Measurements from ENCODE around the gene RNF225. TPM values are rescaled to one million over a fixed set of nuclear protein-coding genes. Genes with fewer than 3 reads are reported as not detected.

RNF225 gene
- total and polyA plus RNA-seq, 2 of the 13 experiments (the other 11 are each of a cell fraction or from before 2014, with no cell fraction given), result not detected

DNA sequence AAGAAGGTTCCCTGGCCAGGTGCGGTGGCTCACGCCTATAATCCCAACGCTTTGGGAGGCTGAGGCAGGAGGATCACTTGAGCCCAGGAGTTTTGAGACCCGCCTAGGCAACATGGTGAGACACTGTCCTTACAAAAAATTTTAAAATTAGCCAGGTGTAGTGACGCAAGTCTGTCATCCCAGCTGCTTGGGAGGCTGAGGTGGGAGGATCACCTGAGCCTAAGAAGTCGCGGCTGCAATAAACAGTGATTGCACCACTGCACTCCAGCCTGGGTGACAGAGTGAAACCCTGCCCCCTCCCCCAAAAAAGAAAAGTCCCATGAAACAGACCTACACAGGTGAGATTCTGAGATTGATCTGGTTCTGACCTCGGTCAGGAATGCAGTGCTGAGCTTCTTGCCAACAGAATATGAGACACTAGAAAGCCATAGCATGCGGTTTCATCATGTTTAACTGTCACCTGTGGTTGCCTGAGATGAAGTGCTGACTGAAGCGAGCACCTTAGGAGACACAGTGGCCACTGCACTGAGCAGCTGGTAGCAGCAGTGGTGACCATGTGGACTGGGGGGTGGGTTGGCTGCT lies 40.1 kb upstream of the RNF225 start:
- POLR2A ChIA-PET, result no interaction called here
- ATAC-seq, result no peak
- TF ChIP-seq ZNF34 (CRISPR knock-in tag; IDR thresholded peaks at IDR 0.05; ENCODE audit: borderline replicate concordance) (no peak), ZNF616 (CRISPR knock-in tag; IDR thresholded peaks at IDR 0.05; ENCODE audit: low read depth) (no peak), EP300 (IDR thresholded peaks at IDR 0.05; ENCODE audit: low read depth in 2 of 2, low read length in 2 of 2) (no peak), EP300 (CRISPR knock-in tag; IDR thresholded peaks at IDR 0.05; ENCODE audit: borderline replicate concordance) (no peak), REXO4 (CRISPR knock-in tag; IDR thresholded peaks at IDR 0.05; ENCODE audit: borderline replicate concordance) (no peak), ELF4 (CRISPR knock-in tag; IDR thresholded peaks at IDR 0.05; ENCODE audit: borderline replicate concordance) (no peak), ZNF354B (CRISPR knock-in tag; IDR thresholded peaks at IDR 0.05) (no peak), CBFB (CRISPR knock-in tag; IDR thresholded peaks at IDR 0.05) (no peak), PLSCR1 (CRISPR knock-in tag; IDR thresholded peaks at IDR 0.05; ENCODE audit: borderline replicate concordance) (no peak), ZNF205 (CRISPR knock-in tag; IDR thresholded peaks at IDR 0.05) (no peak), ARID2 (CRISPR knock-in tag; IDR thresholded peaks at IDR 0.05; ENCODE audit: borderline replicate concordance) (no peak), ZNF782 (CRISPR knock-in tag; IDR thresholded peaks at IDR 0.05; ENCODE audit: borderline replicate concordance) (no peak), ATAD3A (CRISPR knock-in tag; IDR thresholded peaks at IDR 0.05) (no peak), ZNF121 (CRISPR knock-in tag; IDR thresholded peaks at IDR 0.05) (no peak), DMTF1 (CRISPR knock-in tag; IDR thresholded peaks at IDR 0.05) (no peak), SNRNP70 (IDR thresholded peaks at IDR 0.05; ENCODE audit: low read depth, low read length) (no peak)
- TF ChIP-seq, protein P1, sequence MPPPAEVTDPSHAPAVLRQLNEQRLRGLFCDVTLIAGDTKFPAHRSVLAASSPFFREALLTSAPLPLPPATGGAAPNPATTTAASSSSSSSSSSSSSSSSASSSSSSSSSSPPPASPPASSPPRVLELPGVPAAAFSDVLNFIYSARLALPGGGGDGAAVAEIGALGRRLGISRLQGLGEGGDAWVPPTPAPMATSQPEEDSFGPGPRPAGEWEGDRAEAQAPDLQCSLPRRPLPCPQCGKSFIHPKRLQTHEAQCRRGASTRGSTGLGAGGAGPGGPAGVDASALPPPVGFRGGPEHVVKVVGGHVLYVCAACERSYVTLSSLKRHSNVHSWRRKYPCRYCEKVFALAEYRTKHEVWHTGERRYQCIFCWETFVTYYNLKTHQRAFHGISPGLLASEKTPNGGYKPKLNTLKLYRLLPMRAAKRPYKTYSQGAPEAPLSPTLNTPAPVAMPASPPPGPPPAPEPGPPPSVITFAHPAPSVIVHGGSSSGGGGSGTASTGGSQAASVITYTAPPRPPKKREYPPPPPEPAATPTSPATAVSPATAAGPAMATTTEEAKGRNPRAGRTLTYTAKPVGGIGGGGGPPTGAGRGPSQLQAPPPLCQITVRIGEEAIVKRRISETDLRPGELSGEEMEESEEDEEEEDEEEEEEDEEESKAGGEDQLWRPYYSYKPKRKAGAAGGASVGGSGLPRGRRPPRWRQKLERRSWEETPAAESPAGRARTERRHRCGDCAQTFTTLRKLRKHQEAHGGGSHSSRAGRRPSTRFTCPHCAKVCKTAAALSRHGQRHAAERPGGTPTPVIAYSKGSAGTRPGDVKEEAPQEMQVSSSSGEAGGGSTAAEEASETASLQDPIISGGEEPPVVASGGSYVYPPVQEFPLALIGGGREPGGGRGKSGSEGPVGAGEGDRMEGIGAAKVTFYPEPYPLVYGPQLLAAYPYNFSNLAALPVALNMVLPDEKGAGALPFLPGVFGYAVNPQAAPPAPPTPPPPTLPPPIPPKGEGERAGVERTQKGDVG (CRISPR knock-in tag; IDR thresholded peaks at IDR 0.05; ENCODE audit: borderline replicate concordance), result no peak
- TF ChIP-seq, protein P2, sequence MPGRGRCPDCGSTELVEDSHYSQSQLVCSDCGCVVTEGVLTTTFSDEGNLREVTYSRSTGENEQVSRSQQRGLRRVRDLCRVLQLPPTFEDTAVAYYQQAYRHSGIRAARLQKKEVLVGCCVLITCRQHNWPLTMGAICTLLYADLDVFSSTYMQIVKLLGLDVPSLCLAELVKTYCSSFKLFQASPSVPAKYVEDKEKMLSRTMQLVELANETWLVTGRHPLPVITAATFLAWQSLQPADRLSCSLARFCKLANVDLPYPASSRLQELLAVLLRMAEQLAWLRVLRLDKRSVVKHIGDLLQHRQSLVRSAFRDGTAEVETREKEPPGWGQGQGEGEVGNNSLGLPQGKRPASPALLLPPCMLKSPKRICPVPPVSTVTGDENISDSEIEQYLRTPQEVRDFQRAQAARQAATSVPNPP (CRISPR knock-in tag; IDR thresholded peaks at IDR 0.05), result no peak

More for the DNA sequence above, 40.1 kb upstream of the RNF225 start:
- Histone ChIP-seq H3K9ac (ENCODE audit: insufficient read depth, low read depth, low read length) (no peak overlapping the region), H3K27me3 (ENCODE audit: control insufficient read depth in 1 of 2, insufficient read depth in 2 of 2, low read length in 2 of 2) (no peaks in the 10 kb centered on the region), H3K9me3 (ENCODE audit: low read length) (no peaks in the 10 kb centered on the region), H3K27ac (ENCODE audit: extremely low read length, insufficient read depth, low read length) (no peak overlapping the region), H3K4me1 (ENCODE audit: insufficient read depth, low read length) (peaks cover 37% of the 10 kb centered on the region), H2AFZ (ENCODE audit: low read length) (no peak overlapping the region), H3K4me3 (replicated peaks in 1 of 3; ENCODE audit: insufficient read depth in 1 of 3, low read depth in 2 of 3, low read length in 3 of 3) (no peak overlapping the region), H3K79me2 (ENCODE audit: insufficient read depth, low read length) (no peaks in the 10 kb centered on the region), H3K4me2 (ENCODE audit: low read depth, low read length) (no peak overlapping the region), H3K36me3 (replicated peaks in 1 of 2; ENCODE audit: control insufficient read depth in 1 of 2, insufficient read depth in 2 of 2, low read length in 2 of 2) (no peaks in the 10 kb centered on the region), H4K20me1 (ENCODE audit: insufficient read depth, low read length) (no peaks in the 10 kb centered on the region)
- WGBS (ENCODE audit: low lambda C conversion rate), result 76% methylated on average over 9 of the region's 10 CpGs
- no TSS peak for BruUV-seq (replicated peaks)
- DNase-seq (ENCODE audit: low spot score), result no peak
- CTCF ChIA-PET (ENCODE audit: low intra/inter-chr PET ratio, low total read pairs), result no interaction called here
- intact Hi-C loops (cut with micrococcal nuclease; ENCODE audit: unreplicated experiment), result no loop called here
- FAIRE-seq, result no peak
- in situ Hi-C loops (cut with HindIII; ENCODE audit: extremely low pct_ligation_motif_present, low pct_unique_long_range_greater_than_20kb), result no loop called here
